Suprapubic skin (tissue), 3 donors: Measurements from ENCODE around the gene ZNF740.

ENCODE experiments used
- POLR2A ChIP-seq, 2 donors: fragments of 450-650 bp; IDR thresholded peaks; one replicate each; pipeline ENCODE4 v1.6.1; 2017; ENCODE audit warnings: antibody characterized with exemption in 2 of 2, mild to moderate bottlenecking in 2 of 2, moderate library complexity in 2 of 2
- TF ChIP-seq, protein P1 (sequence below), 2 donors: fragments of 200-600 bp in 1 of 2; fragments of 450-650 bp in 1 of 2; sonication (generic) in 1 of 2; IDR thresholded peaks; one replicate each; pipeline ENCODE4 v1.5.1; 2016 to 2019; ENCODE audit warnings: antibody characterized with exemption in 2 of 2, mild to moderate bottlenecking in 1 of 2, moderate library complexity in 1 of 2

DNA sequence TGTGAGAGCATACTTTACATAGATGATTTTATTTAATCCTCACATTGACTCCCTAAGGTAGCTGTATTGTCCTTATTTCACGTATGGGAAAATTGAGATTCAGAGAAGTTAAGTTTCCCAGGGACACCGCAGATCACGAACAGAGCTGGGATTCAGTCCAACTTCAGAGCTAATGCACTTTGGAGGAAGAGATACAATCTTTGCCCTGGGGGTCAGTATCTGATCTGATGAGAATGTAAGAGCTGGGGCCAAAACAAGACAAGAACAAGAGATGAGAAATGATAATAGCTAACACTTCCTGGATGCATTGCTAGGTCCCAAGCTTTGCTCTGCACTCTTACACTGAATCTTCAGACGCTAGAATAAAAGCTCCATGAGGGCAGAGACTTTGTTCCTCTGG lies 6.2 kb downstream of the ZNF740 start:
- TF ChIP-seq, protein P1, sequence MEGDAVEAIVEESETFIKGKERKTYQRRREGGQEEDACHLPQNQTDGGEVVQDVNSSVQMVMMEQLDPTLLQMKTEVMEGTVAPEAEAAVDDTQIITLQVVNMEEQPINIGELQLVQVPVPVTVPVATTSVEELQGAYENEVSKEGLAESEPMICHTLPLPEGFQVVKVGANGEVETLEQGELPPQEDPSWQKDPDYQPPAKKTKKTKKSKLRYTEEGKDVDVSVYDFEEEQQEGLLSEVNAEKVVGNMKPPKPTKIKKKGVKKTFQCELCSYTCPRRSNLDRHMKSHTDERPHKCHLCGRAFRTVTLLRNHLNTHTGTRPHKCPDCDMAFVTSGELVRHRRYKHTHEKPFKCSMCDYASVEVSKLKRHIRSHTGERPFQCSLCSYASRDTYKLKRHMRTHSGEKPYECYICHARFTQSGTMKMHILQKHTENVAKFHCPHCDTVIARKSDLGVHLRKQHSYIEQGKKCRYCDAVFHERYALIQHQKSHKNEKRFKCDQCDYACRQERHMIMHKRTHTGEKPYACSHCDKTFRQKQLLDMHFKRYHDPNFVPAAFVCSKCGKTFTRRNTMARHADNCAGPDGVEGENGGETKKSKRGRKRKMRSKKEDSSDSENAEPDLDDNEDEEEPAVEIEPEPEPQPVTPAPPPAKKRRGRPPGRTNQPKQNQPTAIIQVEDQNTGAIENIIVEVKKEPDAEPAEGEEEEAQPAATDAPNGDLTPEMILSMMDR (IDR thresholded peaks at IDR 0.05): no peak
- TF ChIP-seq POLR2A (IDR thresholded peaks at IDR 0.05): no peak
